H1 (cell line): Measurements from ENCODE around the gene GGTLC2. TPM values are rescaled to one million over a fixed set of nuclear protein-coding genes. Genes with fewer than 3 reads are reported as not detected.

Experiments used
- CTCF ChIA-PET: fragments of 300-600 bp; sonication (Branson Sonifier 250); formaldehyde crosslinking; loops from one replicate; lab custom pipeline; 2021; ENCODE audit not compliant: partially characterized antibody; lab: Charles Lee
- POLR2A ChIA-PET: fragments of 300-600 bp; sonication (Branson Sonifier 250); formaldehyde crosslinking; loops from one replicate; lab custom pipeline; 2021; ENCODE audit warnings: inconsistent platforms; ENCODE audit not compliant: partially characterized antibody; lab: Charles Lee
- DNase-seq, 2 experiments: peaks; one replicate each; pipeline versions ENCODE4 v3.0.0 to v3.0.0-alpha.2; 2010 to 2022; ENCODE audit warnings: low spot score in 2 of 2, low read depth in 1 of 2, mixed read lengths in 1 of 2
- FAIRE-seq: peaks from 2 replicates; lab custom pipeline; 2011; peaks lifted over from hg19 to GRCh38; lab: Jason Lieb, UNC
- H2AFZ ChIP-seq: 2 replicates; pipeline ENCODE4 v1.8.1; 2012; ENCODE audit warnings: low read length, inconsistent platforms
- H2AK5ac ChIP-seq: 2 replicates; pipeline ENCODE4 v1.6.1; 2013; ENCODE audit warnings: low read depth, low read length
- H2BK120ac ChIP-seq: replicated peaks from 2 replicates; pipeline ENCODE3; 2013; ENCODE audit warnings: low read depth, low read length, inconsistent platforms
- H2BK12ac ChIP-seq: 2 replicates; pipeline ENCODE4 v1.6.1; 2013; ENCODE audit warnings: low read depth, low read length
- H2BK15ac ChIP-seq: 2 replicates; pipeline ENCODE4 v1.6.1; 2013; ENCODE audit warnings: low read length
- H2BK20ac ChIP-seq: 2 replicates; pipeline ENCODE4 v1.6.1; 2013; ENCODE audit warnings: low read length
- H2BK5ac ChIP-seq: 2 replicates; pipeline ENCODE4 v1.6.1; 2013; ENCODE audit warnings: low read depth, low read length
- H3K14ac ChIP-seq: 2 replicates; pipeline ENCODE4 v1.6.1; 2013; ENCODE audit warnings: inconsistent platforms; ENCODE audit not compliant: insufficient read length
- H3K18ac ChIP-seq: 2 replicates; pipeline ENCODE4 v1.6.1; 2013; ENCODE audit warnings: low read length; ENCODE audit errors: extremely low read depth
- H3K23ac ChIP-seq: 2 replicates; pipeline ENCODE4 v1.6.1; 2013; ENCODE audit warnings: inconsistent platforms; ENCODE audit not compliant: insufficient read length
- H3K23me2 ChIP-seq: 2 replicates; pipeline ENCODE4 v1.6.1; 2013; ENCODE audit warnings: low read depth, low read length
- H3K27ac ChIP-seq: 2 replicates; pipeline ENCODE4 v1.6.1; 2011; ENCODE audit warnings: low read depth, low read length, inconsistent platforms
- H3K27me3 ChIP-seq, 4 experiments: replicated peaks in 1 of 4; 1 replicate in 1 of 4; 2 replicates in 3 of 4; pipeline versions ENCODE4 v1.6.1 to v1.8.1; 2011 to 2013; ENCODE audit warnings: low read length in 3 of 4, mild to moderate bottlenecking in 3 of 4, inconsistent platforms in 2 of 4, mixed read lengths in 2 of 4, moderate library complexity in 1 of 4; ENCODE audit not compliant: control insufficient read depth in 3 of 4, insufficient read depth in 3 of 4; ENCODE audit errors: extremely low read depth in 1 of 4
- H3K36me3 ChIP-seq, 4 experiments: 2 replicates each; pipeline versions ENCODE4 v1.6.1 to v1.8.1; 2011 to 2013; ENCODE audit warnings: mild to moderate bottlenecking in 4 of 4, low read length in 3 of 4, moderate library complexity in 2 of 4, control low read depth in 1 of 4, inconsistent platforms in 1 of 4; ENCODE audit not compliant: insufficient read depth in 4 of 4, control insufficient read depth in 2 of 4
- H3K4ac ChIP-seq: replicated peaks from 2 replicates; pipeline ENCODE3; 2013; ENCODE audit warnings: low read length, low read depth, mixed read lengths, inconsistent platforms; ENCODE audit not compliant: insufficient read length
- H3K4me1 ChIP-seq, 4 experiments: replicated peaks in 1 of 4; 1 replicate in 1 of 4; 2 replicates in 3 of 4; pipeline versions ENCODE4 v1.6.1 to v1.8.1; 2011 to 2013; ENCODE audit warnings: low read length in 3 of 4, inconsistent platforms in 2 of 4, mixed read lengths in 1 of 4; ENCODE audit not compliant: insufficient read depth in 4 of 4, control insufficient read depth in 3 of 4
- H3K4me2 ChIP-seq, 2 experiments: 2 replicates each; pipeline versions ENCODE4 v1.6.1 to v1.8.1; 2011 to 2013; ENCODE audit warnings: low read depth in 2 of 2, low read length in 2 of 2, control low read depth in 1 of 2, inconsistent platforms in 1 of 2, mild to moderate bottlenecking in 1 of 2; ENCODE audit not compliant: insufficient read depth in 1 of 2
- H3K4me3 ChIP-seq, 4 experiments: fragments of 200-600, 300-600 bp in 1 of 4; sonication (generic), shearing (Covaris generic), sonication (Bioruptor Twin) in 1 of 4; 2 replicates each; pipeline versions ENCODE4 v1.5.1 to v1.8.1; 2011 to 2016; ENCODE audit warnings: low read length in 4 of 4, low read depth in 3 of 4, control low read depth in 2 of 4, inconsistent platforms in 2 of 4, mild to moderate bottlenecking in 2 of 4, mixed read lengths in 1 of 4, moderate library complexity in 1 of 4; ENCODE audit not compliant: insufficient read depth in 2 of 4; ENCODE audit errors: extremely low read depth in 1 of 4
- H3K56ac ChIP-seq: replicated peaks from 2 replicates; pipeline ENCODE3; 2013; ENCODE audit warnings: low read depth, mild to moderate bottlenecking, mixed read lengths, low read length, inconsistent platforms; ENCODE audit not compliant: insufficient read length
- H3K79me1 ChIP-seq: 2 replicates; pipeline ENCODE4 v1.6.1; 2013; ENCODE audit warnings: low read depth, low read length, control low read depth
- H3K79me2 ChIP-seq, 2 experiments: 2 replicates each; pipeline versions ENCODE4 v1.6.1 to v1.8.1; 2012 to 2013; ENCODE audit warnings: low read length in 2 of 2, mild to moderate bottlenecking in 2 of 2, inconsistent platforms in 1 of 2; ENCODE audit not compliant: insufficient read depth in 2 of 2, control insufficient read depth in 1 of 2
- H3K9ac ChIP-seq, 4 experiments: replicated peaks in 1 of 4; 1 replicate in 1 of 4; 2 replicates in 3 of 4; pipeline versions ENCODE4 v1.6.1 to v1.8.1; 2011 to 2013; ENCODE audit warnings: low read depth in 3 of 4, low read length in 3 of 4, control low read depth in 2 of 4, mild to moderate bottlenecking in 2 of 4, moderate library complexity in 2 of 4, inconsistent platforms in 1 of 4; ENCODE audit errors: extremely low read depth in 1 of 4
- H3K9me3 ChIP-seq, 2 experiments: 2 replicates each; pipeline versions ENCODE4 v1.6.1 to v1.8.1; 2012 to 2013; ENCODE audit warnings: mild to moderate bottlenecking in 2 of 2, moderate library complexity in 2 of 2, control low read depth in 1 of 2, inconsistent platforms in 1 of 2, low read depth in 1 of 2, low read length in 1 of 2, mixed read lengths in 1 of 2; ENCODE audit not compliant: insufficient read depth in 2 of 2
- H4K20me1 ChIP-seq, 2 experiments: replicated peaks in 1 of 2; 2 replicates each; pipeline versions ENCODE3 to v1.8.1; 2011 to 2013; ENCODE audit warnings: inconsistent platforms in 2 of 2, low read length in 2 of 2, mild to moderate bottlenecking in 1 of 2; ENCODE audit not compliant: insufficient read depth in 2 of 2, control insufficient read depth in 1 of 2
- H4K5ac ChIP-seq: 2 replicates; pipeline ENCODE4 v1.6.1; 2013; ENCODE audit warnings: low read length, low read depth, mixed read lengths, inconsistent platforms; ENCODE audit not compliant: insufficient read length
- H4K8ac ChIP-seq: 2 replicates; pipeline ENCODE4 v1.8.0; 2013; ENCODE audit warnings: mild to moderate bottlenecking, moderate library complexity, low read length, inconsistent platforms; ENCODE audit not compliant: insufficient read depth; ENCODE audit errors: extremely low read depth
- H4K91ac ChIP-seq: replicated peaks from 2 replicates; pipeline ENCODE3; 2013; ENCODE audit warnings: low read length, mixed read lengths, inconsistent platforms; ENCODE audit not compliant: insufficient read length
- HDAC6 ChIP-seq: IDR thresholded peaks from one replicate; pipeline ENCODE4 v1.7.1; 2012; ENCODE audit warnings: low read depth, mild to moderate bottlenecking, inconsistent platforms, low read length, moderate library complexity
- SIN3A ChIP-seq, 2 experiments: IDR thresholded peaks in 1 of 2; conservative IDR thresholded peaks in 1 of 2; 2 replicates each; pipeline ENCODE4 v1.6.1; 2011 to 2012; ENCODE audit warnings: low read length in 2 of 2, improper control_type of control experiment in 1 of 2, low read depth in 1 of 2, mild to moderate bottlenecking in 1 of 2
- SP1 ChIP-seq: IDR thresholded peaks from 2 replicates; pipeline ENCODE4 v1.6.1; 2011; ENCODE audit warnings: low read depth, low read length
- SUZ12 ChIP-seq: fragments of 200-600 bp; sonication (generic); IDR thresholded peaks from 2 replicates; pipeline ENCODE4 v1.6.1; 2012; ENCODE audit warnings: mild to moderate bottlenecking, inconsistent platforms, low read length, moderate library complexity, mixed read lengths
- WGBS, 2 experiments: shearing (Covaris generic) in 1 of 2; methylation state at CpG; one replicate each; pipeline versions ENCODE4 v1.1.6 to v1.1.7; 2013 to 2015; ENCODE audit warnings: low lambda C conversion rate in 2 of 2, mixed read lengths in 2 of 2, inconsistent platforms in 1 of 2, low coverage in 1 of 2, missing lambda C conversion rate in 1 of 2; ENCODE audit not compliant: insufficient replicate concordance in 2 of 2, insufficient coverage in 1 of 2, insufficient read length in 1 of 2; ENCODE audit errors: extremely low coverage in 1 of 2, missing lambda C conversion rate in 1 of 2; 5-methylcytosine and 5-hydroxymethylcytosine counted together
- polyA plus RNA-seq, 7 experiments: library from polyadenylated mRNA; depleted of rRNA in 3 of 7; stranded (reverse) in 5 of 7; unstranded in 2 of 7; fragments of >200 nt in 5 of 7; fragments of 200-250 nt in 2 of 7; gene quantifications; 1 replicate in 5 of 7; 2 replicates in 1 of 7; 4 replicates in 1 of 7; pipeline versions ENCODE4 v1.2.1 to v1.2.3, GENCODE V29; 2011 to 2013; ENCODE audit warnings: missing spikeins in 2 of 7, mixed read lengths in 2 of 7
- total RNA-seq: library from RNA; stranded (reverse); fragmentation: NEBNext Ultra II Directional; extraction: Animal tissue kit (Norgen Biotek cat#: 25700); gene quantifications from 2 replicates; pipeline ENCODE4 v1.2.1, GENCODE V29; 2021

The GGTLC2 gene
- total and polyA plus RNA-seq, 2 of the 8 experiments (the other 6 are each of a cell fraction or from before 2014, with no cell fraction given) = not detected

- DNase-seq = no peak
- H2AFZ ChIP-seq = no peak overlapping the region
- no peaks in the 10 kb centered on the region for H3K36me3 ChIP-seq
- H3K23ac ChIP-seq = no peak overlapping the region
- H4K5ac ChIP-seq = no peak overlapping the region
- H3K4me3 ChIP-seq = no peak overlapping the region
- no peaks in the 10 kb centered on the region for H3K79me2 ChIP-seq
- no peak overlapping the region for H4K8ac ChIP-seq
- ChIA-PET CTCF (interaction anchor here (0.8 to 1.1 kb wide), 2 partner anchors 93 kb away, joined by 3 read pairs; no protein-coding TSS in a partner anchor), POLR2A (no interaction called here)
- WGBS, 2 experiments = 78% methylated on average over 5 of the region's 5 CpGs; no CpG with 5 or more reads in 1 of the 2 experiments
- no peaks in the 10 kb centered on the region for H3K23me2 ChIP-seq
- peaks cover 32 to 59% (median 52%) of the 10 kb centered on the region in 4 experiments for H3K27me3 ChIP-seq
- H4K20me1 ChIP-seq = peaks cover 0 to 3% of the 10 kb centered on the region in 2 experiments
- H2BK5ac ChIP-seq = no peak overlapping the region
- TF ChIP-seq SUZ12 = no peak
- TF ChIP-seq SIN3A (conservative IDR thresholded peaks at IDR 0.05 in 1 of 2, IDR thresholded peaks at IDR 0.05 in 1 of 2; ENCODE audit: low read depth in 1 of 2, low read length in 2 of 2) = no peak
- no peak for TF ChIP-seq HDAC6
- no peak for TF ChIP-seq SP1
- H3K4me2 ChIP-seq = no peak overlapping the region
- no peak overlapping the region for H3K56ac ChIP-seq
- peaks cover 20 to 74% of the 10 kb centered on the region in 2 experiments for H3K9me3 ChIP-seq
- H3K4me1 ChIP-seq = no peaks in the 10 kb centered on the region
- no peak overlapping the region for H3K9ac ChIP-seq
- no peak overlapping the region for H3K27ac ChIP-seq
- H4K91ac ChIP-seq = no peak overlapping the region
- FAIRE-seq = no peak
- no peak overlapping the region for H3K18ac ChIP-seq
- H3K79me1 ChIP-seq = no peaks in the 10 kb centered on the region
- no peak overlapping the region for H2BK120ac ChIP-seq
- no peak overlapping the region for H3K4ac ChIP-seq
- no peak overlapping the region for H2BK20ac ChIP-seq
- no peak overlapping the region for H2BK15ac ChIP-seq
- no peak overlapping the region for H3K14ac ChIP-seq
- no peak overlapping the region for H2AK5ac ChIP-seq
- no peak overlapping the region for H2BK12ac ChIP-seq
Measured at GRCh38 chr22:22616636-22617035, 27.8 kb upstream of the GGTLC2 start.
